A549 treated with CORT108297 at 1 μM for 4 hours (cell line): ENCODE results near the gene SPRN. TPM values are rescaled to one million over a fixed set of nuclear protein-coding genes. Genes with fewer than 3 reads are reported as not detected.

Experiments used
- total RNA-seq: library from RNA; stranded (reverse); fragments of 200-300 nt; extraction: Qiagen RNA extraction; gene quantifications from 5 replicates; pipeline ENCODE4 v1.2.3, GENCODE V29; 2022

SPRN gene, protein sequence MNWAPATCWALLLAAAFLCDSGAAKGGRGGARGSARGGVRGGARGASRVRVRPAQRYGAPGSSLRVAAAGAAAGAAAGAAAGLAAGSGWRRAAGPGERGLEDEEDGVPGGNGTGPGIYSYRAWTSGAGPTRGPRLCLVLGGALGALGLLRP
- total RNA-seq, result 0.17 to 0.36 TPM (median 0.26 TPM) in 5 replicates

GRCh38 chr10:133424601-133425000 is at the start of gene SPRN:
SPRN (minus strand) TSS chr10:133424625; CDS start chr10:133423681, 944 bp downstream.

GRCh38 chr10:133453516-133454203 is 29.2 kb upstream of the SPRN start, which contains the start of gene SCART1:
SCART1 (plus strand) TSS chr10:133453945; CDS start chr10:133453998, 53 bp downstream.

DNA sequence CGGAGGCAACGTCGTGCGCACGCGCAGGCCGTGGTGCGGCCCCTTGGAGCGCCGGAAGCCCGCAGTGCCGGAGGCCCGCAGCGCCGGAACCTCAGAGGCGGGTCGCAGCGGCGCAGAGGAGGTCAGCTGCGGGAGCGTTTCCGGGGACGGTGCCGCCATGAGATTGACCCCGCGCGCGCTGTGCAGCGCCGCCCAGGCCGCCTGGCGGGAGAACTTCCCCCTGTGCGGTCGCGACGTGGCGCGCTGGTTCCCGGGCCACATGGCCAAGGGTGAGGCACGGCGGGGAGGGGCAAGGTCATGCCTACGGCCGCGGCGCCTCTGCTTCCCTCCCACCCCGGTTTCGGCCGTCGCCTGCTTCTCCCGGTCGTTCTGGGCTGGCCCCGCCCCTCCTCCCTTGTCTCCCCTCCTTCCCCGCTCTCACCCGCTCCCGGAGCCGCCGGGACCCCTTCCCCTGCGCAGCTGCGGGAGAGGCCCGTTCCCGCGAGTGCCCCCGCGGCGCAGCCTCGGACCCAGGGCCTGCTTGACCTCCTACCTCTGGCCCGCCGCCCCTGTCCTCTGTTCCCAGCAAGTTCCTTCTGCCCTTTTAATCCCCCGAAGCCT is 30.3 kb downstream of the SPRN start, which contains the start of gene MTG1:
Gene MTG1 (plus strand): TSS at position 94 of the 600 bp plus-strand sequence. CDS start 64 bp downstream, at position 158.

DNA sequence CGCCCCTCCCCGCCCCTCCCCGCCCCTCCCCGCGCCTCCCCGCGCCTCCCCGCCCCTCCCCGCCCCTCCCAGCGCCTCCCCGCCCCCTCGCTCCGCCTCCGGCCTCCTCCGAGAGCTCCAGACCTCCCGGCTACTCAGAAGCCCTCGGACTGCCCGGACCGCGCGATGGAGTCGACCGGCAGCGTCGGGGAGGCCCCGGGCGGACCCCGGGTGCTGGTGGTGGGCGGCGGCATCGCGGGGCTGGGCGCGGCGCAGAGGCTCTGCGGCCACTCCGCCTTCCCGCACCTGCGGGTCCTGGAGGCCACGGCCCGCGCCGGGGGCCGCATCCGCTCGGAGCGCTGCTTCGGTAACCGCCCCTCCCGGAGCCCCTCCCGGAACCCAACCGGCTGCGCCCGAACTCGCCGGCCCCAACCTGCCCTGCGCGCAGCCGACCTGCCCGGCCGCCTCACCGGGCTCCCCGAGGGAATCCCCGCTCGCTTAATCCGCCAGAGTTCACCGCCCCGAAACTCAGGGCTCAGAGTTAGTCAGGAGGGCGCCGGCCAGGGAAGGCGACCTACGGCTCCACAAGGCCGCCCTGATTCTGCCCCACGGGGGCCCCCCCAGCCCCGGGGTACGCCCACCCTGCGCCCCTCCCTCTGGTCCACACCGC is 45.1 kb downstream of the SPRN start, which contains the start of gene PAOX:
Gene PAOX (plus strand): TSS at position 111 of the 649 bp plus-strand sequence. CDS start 55 bp downstream, at position 166.

GRCh38 chr10:133373174-133374090 is 51.0 kb downstream of the SPRN start, which contains the start of gene ECHS1:
ECHS1 (minus strand) TSS chr10:133373354; CDS start chr10:133373333, 21 bp downstream.

Other genes starting within 250 kb of the SPRN start
- 0.07 to 0.10 TPM in 2 of 5 replicates, not detected in the others for gene UTF1, start 194.4 kb downstream of the SPRN start, total RNA-seq
- not detected in 5 replicates for gene VENTX, start 186.8 kb downstream of the SPRN start, total RNA-seq
- gene ADAM8, start 147.8 kb downstream of the SPRN start, total RNA-seq, result 2.3 to 4.8 TPM (median 3.7 TPM) in 5 replicates
- 37.5 to 46.8 TPM (median 45.3 TPM) in 5 replicates for gene TUBGCP2, start 115.8 kb downstream of the SPRN start, total RNA-seq
- gene ZNF511, start 115.7 kb downstream of the SPRN start, total RNA-seq, result 57.1 to 78.5 TPM (median 74.2 TPM) in 5 replicates
- 0.54 to 1.5 TPM (median 0.81 TPM) in 5 replicates for gene CALY, start 87.7 kb downstream of the SPRN start, total RNA-seq
- gene PRAP1, start 77.3 kb downstream of the SPRN start, total RNA-seq, result 0.13 to 0.36 TPM in 2 of 5 replicates, not detected in the others
- gene FUOM, start 66.6 kb downstream of the SPRN start, total RNA-seq, result 12.2 to 17.4 TPM (median 16.2 TPM) in 5 replicates
- gene ECHS1, start 51.3 kb downstream of the SPRN start, total RNA-seq, result 136 to 162 TPM (median 147 TPM) in 5 replicates
- 1.7 to 2.4 TPM (median 2.1 TPM) in 5 replicates for gene PAOX, start 45.4 kb downstream of the SPRN start, total RNA-seq
- 40.7 to 55.1 TPM (median 54.1 TPM) in 5 replicates for gene MTG1, start 30.5 kb downstream of the SPRN start, total RNA-seq
- gene SCART1, start 29.3 kb upstream of the SPRN start, total RNA-seq, result 0.09 to 0.47 TPM (median 0.27 TPM) in 5 replicates
- 0.14 to 0.39 TPM (median 0.25 TPM) in 5 replicates for gene CYP2E1, start 102.7 kb upstream of the SPRN start, total RNA-seq
- not detected in 5 replicates for gene SYCE1, start 141.0 kb upstream of the SPRN start, total RNA-seq
- 0.06 to 0.14 TPM in 2 of 5 replicates, not detected in the others for gene FRG2B, start 202.2 kb upstream of the SPRN start, total RNA-seq